H9 (cell line): ENCODE measurements around the gene ARHGAP31. TPM values are rescaled to one million over a fixed set of nuclear protein-coding genes. Genes with fewer than 3 reads are reported as not detected.

Source experiments
- DNase-seq: peaks from one replicate; pipeline ENCODE4 v3.0.0-alpha.2; 2017
- H2AFZ ChIP-seq: one replicate; pipeline ENCODE4 v1.6.1; 2013; ENCODE audit warnings: mild to moderate bottlenecking, low read length, control low read depth, moderate library complexity
- H2AK5ac ChIP-seq: 2 replicates; pipeline ENCODE4 v1.6.1; 2013; ENCODE audit warnings: low read length, control low read depth, mixed read lengths; ENCODE audit not compliant: insufficient read length
- H2BK120ac ChIP-seq: one replicate; pipeline ENCODE4 v1.6.1; 2013; ENCODE audit warnings: low read depth, mild to moderate bottlenecking, low read length, control low read depth, inconsistent platforms; ENCODE audit not compliant: poor library complexity, severe bottlenecking
- H2BK12ac ChIP-seq: 2 replicates; pipeline ENCODE4 v1.6.1; 2013; ENCODE audit warnings: low read length, control low read depth, mixed read lengths, low read depth; ENCODE audit not compliant: insufficient read length
- H2BK15ac ChIP-seq: 2 replicates; pipeline ENCODE4 v1.6.1; 2013; ENCODE audit warnings: low read depth, low read length, control low read depth
- H2BK20ac ChIP-seq: one replicate; pipeline ENCODE4 v1.6.1; 2013; ENCODE audit warnings: low read depth, mild to moderate bottlenecking, low read length, control low read depth, inconsistent platforms; ENCODE audit not compliant: poor library complexity, severe bottlenecking
- H2BK5ac ChIP-seq: 2 replicates; pipeline ENCODE4 v1.6.1; 2013; ENCODE audit warnings: low read length, control low read depth, mixed read lengths; ENCODE audit not compliant: insufficient read length
- H3K14ac ChIP-seq: 2 replicates; pipeline ENCODE4 v1.6.1; 2013; ENCODE audit warnings: low read length, control low read depth; ENCODE audit not compliant: insufficient read depth
- H3K18ac ChIP-seq: 2 replicates; pipeline ENCODE4 v1.6.1; 2013; ENCODE audit warnings: low read depth, mild to moderate bottlenecking, mixed read lengths, low read length, control low read depth; ENCODE audit not compliant: insufficient read length
- H3K23ac ChIP-seq: 2 replicates; pipeline ENCODE4 v1.6.1; 2013; ENCODE audit warnings: low read length, control low read depth, mixed read lengths, low read depth; ENCODE audit not compliant: insufficient read length
- H3K23me2 ChIP-seq: 2 replicates; pipeline ENCODE4 v1.6.1; 2013; ENCODE audit warnings: low read depth, mild to moderate bottlenecking, mixed read lengths, low read length, control low read depth; ENCODE audit not compliant: insufficient read length, poor library complexity, severe bottlenecking
- H3K27ac ChIP-seq: 2 replicates; pipeline ENCODE4 v1.5.1; 2013; ENCODE audit warnings: low read length, control low read depth, mixed read lengths, low read depth; ENCODE audit not compliant: insufficient read length
- H3K27me3 ChIP-seq: 2 replicates; pipeline ENCODE4 v1.6.1; 2013; ENCODE audit warnings: low read length, control low read depth, inconsistent platforms; ENCODE audit not compliant: insufficient read depth
- H3K4ac ChIP-seq: 2 replicates; pipeline ENCODE4 v1.6.1; 2013; ENCODE audit warnings: low read depth, mild to moderate bottlenecking, control low read depth, inconsistent platforms, low read length, moderate library complexity
- H3K4me1 ChIP-seq: 2 replicates; pipeline ENCODE4 v1.6.1; 2013; ENCODE audit warnings: low read length, control low read depth, inconsistent platforms; ENCODE audit not compliant: insufficient read depth
- H3K4me2 ChIP-seq: 2 replicates; pipeline ENCODE4 v1.6.1; 2013; ENCODE audit warnings: low read length, control low read depth, mixed read lengths; ENCODE audit not compliant: insufficient read length, insufficient read depth
- H3K56ac ChIP-seq: 2 replicates; pipeline ENCODE4 v1.6.1; 2013; ENCODE audit warnings: low read depth, mild to moderate bottlenecking, mixed read lengths, low read length, control low read depth; ENCODE audit not compliant: insufficient read length
- H3K79me1 ChIP-seq: 2 replicates; pipeline ENCODE4 v1.6.1; 2013; ENCODE audit warnings: low read depth, mild to moderate bottlenecking, moderate library complexity, low read length, control low read depth, inconsistent platforms; ENCODE audit not compliant: insufficient read depth, poor library complexity, severe bottlenecking
- H3K79me2 ChIP-seq: 2 replicates; pipeline ENCODE4 v1.6.1; 2013; ENCODE audit warnings: low read length, control low read depth, inconsistent platforms; ENCODE audit not compliant: insufficient read depth
- H3K9ac ChIP-seq: 2 replicates; pipeline ENCODE4 v1.6.1; 2013; ENCODE audit warnings: low read length, control low read depth, mixed read lengths; ENCODE audit not compliant: insufficient read length; ENCODE audit errors: extremely low read depth
- H3K9me3 ChIP-seq: one replicate; pipeline ENCODE4 v1.6.1; 2013; ENCODE audit warnings: low read depth, low read length, inconsistent platforms; ENCODE audit not compliant: control insufficient read depth
- H3T11ph ChIP-seq: one replicate; pipeline ENCODE4 v1.6.1; 2013; ENCODE audit warnings: mild to moderate bottlenecking, low read length, control low read depth, inconsistent platforms
- H4K20me1 ChIP-seq: one replicate; pipeline ENCODE4 v1.6.1; 2013; ENCODE audit not compliant: control insufficient read depth, insufficient read length, insufficient read depth
- H4K5ac ChIP-seq: 2 replicates; pipeline ENCODE4 v1.6.1; 2013; ENCODE audit warnings: low read depth, mild to moderate bottlenecking, mixed read lengths, low read length, control low read depth; ENCODE audit not compliant: insufficient read length
- H4K8ac ChIP-seq: replicated peaks from 2 replicates; pipeline ENCODE4 v1.6.1; 2013; ENCODE audit warnings: low read length, control low read depth, mixed read lengths, low read depth; ENCODE audit not compliant: insufficient read length
- H4K91ac ChIP-seq: 2 replicates; pipeline ENCODE4 v1.6.1; 2013; ENCODE audit warnings: low read depth, mild to moderate bottlenecking, moderate library complexity, mixed read lengths, low read length, control low read depth; ENCODE audit not compliant: insufficient read length
- H3K27ac Mint-ChIP-seq, 3 experiments: 2 replicates in 2 of 3; 3 replicates in 1 of 3; pipeline ENCODE4 v1.8.0; 2020 to 2021; ENCODE audit warnings: mixed read lengths in 3 of 3, mild to moderate bottlenecking in 1 of 3, moderate library complexity in 1 of 3
- H3K27me3 Mint-ChIP-seq: 2 replicates; pipeline ENCODE4 v1.8.0; 2021; ENCODE audit warnings: low read depth, mild to moderate bottlenecking, moderate library complexity, mixed read lengths
- H3K36me3 Mint-ChIP-seq, 3 experiments: 2 replicates in 2 of 3; 3 replicates in 1 of 3; pipeline ENCODE4 v1.8.0; 2020 to 2021; ENCODE audit warnings: low read depth in 3 of 3, mixed read lengths in 3 of 3; ENCODE audit not compliant: insufficient read depth in 1 of 3
- H3K4me1 Mint-ChIP-seq, 2 experiments: 2 replicates each; pipeline ENCODE4 v1.8.0; 2020; ENCODE audit warnings: mixed read lengths in 2 of 2
- H3K4me3 Mint-ChIP-seq, 2 experiments: 2 replicates in 1 of 2; 3 replicates in 1 of 2; pipeline ENCODE4 v1.8.0; 2020 to 2021; ENCODE audit warnings: mild to moderate bottlenecking in 2 of 2, mixed read lengths in 2 of 2, moderate library complexity in 1 of 2
- H3K9me3 Mint-ChIP-seq, 2 experiments: 2 replicates in 1 of 2; 3 replicates in 1 of 2; pipeline ENCODE4 v1.8.0; 2020; ENCODE audit warnings: mild to moderate bottlenecking in 2 of 2, mixed read lengths in 2 of 2, moderate library complexity in 1 of 2
- CTCF ChIP-seq: fragments of 200-600 bp; sonication (generic); conservative IDR thresholded peaks from 3 replicates; pipeline ENCODE4 v1.8.0; 2021; ENCODE audit warnings: antibody characterized with exemption, mild to moderate bottlenecking
- WGBS: extraction: QIAGEN DNeasy Blood & Tissue Kit; methylation state at CpG from one replicate; pipeline ENCODE4 v1.1.7; 2013; ENCODE audit warnings: missing lambda C conversion rate, low lambda C conversion rate, mixed read lengths; ENCODE audit not compliant: insufficient read length; ENCODE audit errors: extremely low coverage; 5-methylcytosine and 5-hydroxymethylcytosine counted together
- total RNA-seq: library from RNA; stranded (reverse); gene quantifications from 2 replicates; pipeline ENCODE4 v1.2.1, GENCODE V29; 2021

ARHGAP31 gene
- total RNA-seq, 1 experiment from 2014 or later = 2.2 TPM

GRCh38 chr3:119342176-119342575 lies 48.0 kb downstream of the ARHGAP31 start:
- H3K4me1 Mint-ChIP-seq = peaks cover 24 to 31% of the 10 kb centered on the region in 2 experiments
- no CpG with 5 or more reads among the region's 1 CpG for WGBS
- Histone ChIP-seq H2BK15ac (no peak overlapping the region), H3K9me3 (no peaks in the 10 kb centered on the region), H3K4me1 (peaks cover 3% of the 10 kb centered on the region; the same call in 1 of the 2 replicates), H4K5ac (no peak overlapping the region), H3K27ac (no peak overlapping the region), H4K91ac (no peak overlapping the region), H3K27me3 (no peaks in the 10 kb centered on the region), H3K18ac (no peak overlapping the region), H3K79me1 (no peaks in the 10 kb centered on the region), H2BK120ac (no peak overlapping the region), H3K9ac (no peak overlapping the region), H3T11ph (no peak overlapping the region), H3K79me2 (no peaks in the 10 kb centered on the region), H2BK12ac (no peak overlapping the region), H2BK5ac (no peak overlapping the region), H3K23me2 (no peaks in the 10 kb centered on the region), H3K4me2 (no peak overlapping the region), H3K14ac (no peak overlapping the region), H3K23ac (no peak overlapping the region), H3K56ac (no peak overlapping the region), H4K20me1 (no peaks in the 10 kb centered on the region), H4K8ac (no peak overlapping the region), H2AK5ac (no peak overlapping the region), H2BK20ac (no peak overlapping the region), H2AFZ (no peak overlapping the region), H3K4ac (no peak overlapping the region)
- peaks cover 14% of the 10 kb centered on the region for H3K27me3 Mint-ChIP-seq
- no peak for TF ChIP-seq CTCF
- H3K9me3 Mint-ChIP-seq = peaks cover 0 to 6% of the 10 kb centered on the region in 2 experiments; a peak in 3 of 5 replicates
- no peak overlapping the region for H3K4me3 Mint-ChIP-seq
- DNase-seq = no peak
- peaks cover 0 to 3% (median 0%) of the 10 kb centered on the region in 3 experiments; a peak in 5 of 7 replicates for H3K36me3 Mint-ChIP-seq
- H3K27ac Mint-ChIP-seq = no peak overlapping the region
